HL-60 (cell line): ENCODE data around the gene DDX24.

Experiments used
- DNase-seq, 2 experiments: peaks; one replicate each; pipeline ENCODE4 v3.0.0-alpha.2; 2010 to 2020; ENCODE audit warnings: low read depth in 1 of 2, low spot score in 1 of 2
- H3K27ac ChIP-seq: fragments of 250-450 bp; sonication (Bioruptor Pico); replicated peaks from 2 replicates; pipeline ENCODE4 v1.5.1; 2020; ENCODE audit warnings: mild to moderate bottlenecking, moderate library complexity
- H3K27me3 ChIP-seq: fragments of 250-450 bp; sonication (Bioruptor Pico); 2 replicates; pipeline ENCODE4 v1.5.1; 2021; ENCODE audit warnings: mild to moderate bottlenecking, moderate library complexity; ENCODE audit not compliant: insufficient read depth, poor library complexity, severe bottlenecking
- H3K4me3 ChIP-seq: replicated peaks from 2 replicates; pipeline ENCODE4 v1.5.1; 2011; ENCODE audit warnings: mild to moderate bottlenecking, control low read depth, low read length; ENCODE audit not compliant: insufficient read depth
- CTCF ChIP-seq: IDR thresholded peaks from one replicate; pipeline ENCODE4 v1.5.1; 2011; ENCODE audit warnings: low read length, control low read depth, inconsistent platforms; ENCODE audit not compliant: insufficient read depth
- GABPA ChIP-seq: IDR thresholded peaks from 2 replicates; pipeline ENCODE4 v1.6.1; 2012; ENCODE audit warnings: low read depth
- POLR2AphosphoS5 ChIP-seq: IDR thresholded peaks from 2 replicates; pipeline ENCODE4 v1.6.1; 2012; ENCODE audit warnings: low read depth
- REST ChIP-seq: IDR thresholded peaks from 2 replicates; pipeline ENCODE4 v1.6.1; 2012; ENCODE audit warnings: low read depth; ENCODE audit not compliant: insufficient replicate concordance
- SPI1 ChIP-seq: IDR thresholded peaks from 2 replicates; pipeline ENCODE4 v1.6.1; 2012; ENCODE audit warnings: low read depth, mild to moderate bottlenecking, borderline replicate concordance

The DDX24 gene

GRCh38 chr14:94036313-94037167, 44.5 kb downstream of the DDX24 start:
- H3K27ac ChIP-seq: no peak overlapping the region
- DNase-seq: peak; percentile 47 to 71

GRCh38 chr14:94034886-94035285, 46.1 kb downstream of the DDX24 start:
- TF ChIP-seq POLR2AphosphoS5: no peak
- TF ChIP-seq SPI1: no peak
- TF ChIP-seq REST: no peak
- no peak for TF ChIP-seq GABPA
- TF ChIP-seq CTCF: no peak
- no peaks in the 10 kb centered on the region for H3K27me3 ChIP-seq
- DNase-seq: no peak
- no peak overlapping the region for H3K4me3 ChIP-seq
- no peak overlapping the region for H3K27ac ChIP-seq

More at GRCh38 chr14:94036313-94037167, 44.5 kb downstream of the DDX24 start:
- TF ChIP-seq GABPA (no peak), CTCF (peak; percentile 78)
- no peak overlapping the region for H3K4me3 ChIP-seq
- no peaks in the 10 kb centered on the region for H3K27me3 ChIP-seq

GRCh38 chr14:94031883-94032279, 49.1 kb downstream of the DDX24 start:
- TF ChIP-seq POLR2AphosphoS5: no peak
- TF ChIP-seq REST: no peak
- no peak for TF ChIP-seq GABPA
- no peak for TF ChIP-seq CTCF
- no peak for TF ChIP-seq SPI1
- Histone ChIP-seq H3K27me3 (no peaks in the 10 kb centered on the region), H3K4me3 (no peak overlapping the region), H3K27ac (no peak overlapping the region)
- no peak for DNase-seq
